SK-N-SH treated with all-trans-retinoic acid at 6 μM for 48 hours (cell line): ENCODE measurements around the gene IQSEC2.

Experiments
- ARNTL ChIP-seq: fragments of 450-650 bp; formaldehyde crosslinking; IDR thresholded peaks from 2 replicates; pipeline ENCODE4 v1.5.0; 2020; ENCODE audit warnings: low read depth, mild to moderate bottlenecking, moderate library complexity, borderline replicate concordance
- GLIS3 ChIP-seq: fragments of 250-450 bp; sonication (Bioruptor Pico); IDR thresholded peaks from 2 replicates; pipeline ENCODE4 v1.5.0; 2020; ENCODE audit warnings: mild to moderate bottlenecking, moderate library complexity
- ISL1 ChIP-seq: fragments of 250-450 bp; sonication (Bioruptor Pico); IDR thresholded peaks from 2 replicates; pipeline ENCODE4 v2.1.2; 2022; ENCODE audit warnings: mild to moderate bottlenecking, moderate library complexity
- ZFP3 ChIP-seq: fragments of 250-450 bp; sonication (Bioruptor Pico); IDR thresholded peaks from 2 replicates; pipeline ENCODE4 v1.5.0; 2020; ENCODE audit warnings: mild to moderate bottlenecking, moderate library complexity
- ZFP30 ChIP-seq: fragments of 450-650 bp; formaldehyde crosslinking; IDR thresholded peaks from 2 replicates; pipeline ENCODE4 v1.5.0; 2022; ENCODE audit warnings: mild to moderate bottlenecking, moderate library complexity
- TF ChIP-seq, protein P1 (sequence below): fragments of 250-450 bp; sonication (Bioruptor Pico); IDR thresholded peaks from 2 replicates; pipeline ENCODE4 v1.8.0; 2020; ENCODE audit warnings: mild to moderate bottlenecking, moderate library complexity, borderline replicate concordance
- TF ChIP-seq, protein P2 (sequence below): fragments of 250-450 bp; sonication (Bioruptor Pico); IDR thresholded peaks from 2 replicates; pipeline ENCODE4 v1.5.0; 2020; ENCODE audit warnings: mild to moderate bottlenecking, moderate library complexity

DNA sequence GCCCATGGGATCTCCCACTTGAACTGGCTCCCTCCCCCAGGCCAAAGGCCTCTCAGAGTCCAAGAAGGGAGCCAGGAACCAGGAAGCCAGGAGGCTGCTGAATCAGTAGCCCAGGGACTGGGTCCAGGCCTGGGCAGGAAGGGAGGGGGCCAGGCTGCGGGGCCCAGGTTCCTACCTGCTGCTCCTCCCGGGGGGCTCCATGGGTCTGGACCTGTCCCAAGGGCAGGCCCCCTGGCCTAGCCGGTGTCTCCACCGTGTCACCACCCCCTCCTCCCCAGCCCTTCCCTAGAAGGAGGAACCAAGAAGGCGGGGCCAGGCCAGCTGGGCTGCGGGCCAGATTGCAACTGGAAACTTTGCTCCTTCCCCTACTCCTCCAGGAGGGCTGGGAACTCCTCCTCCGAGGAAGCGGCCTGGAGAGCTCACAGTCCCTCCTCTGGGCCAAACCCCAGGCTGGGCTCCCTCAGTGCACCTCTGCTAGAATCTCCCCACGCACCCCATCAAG is at the start of gene IQSEC2:
- TF ChIP-seq ZFP30 (CRISPR knock-in tag): no peak
- no peak for TF ChIP-seq GLIS3
- TF ChIP-seq, protein P1, sequence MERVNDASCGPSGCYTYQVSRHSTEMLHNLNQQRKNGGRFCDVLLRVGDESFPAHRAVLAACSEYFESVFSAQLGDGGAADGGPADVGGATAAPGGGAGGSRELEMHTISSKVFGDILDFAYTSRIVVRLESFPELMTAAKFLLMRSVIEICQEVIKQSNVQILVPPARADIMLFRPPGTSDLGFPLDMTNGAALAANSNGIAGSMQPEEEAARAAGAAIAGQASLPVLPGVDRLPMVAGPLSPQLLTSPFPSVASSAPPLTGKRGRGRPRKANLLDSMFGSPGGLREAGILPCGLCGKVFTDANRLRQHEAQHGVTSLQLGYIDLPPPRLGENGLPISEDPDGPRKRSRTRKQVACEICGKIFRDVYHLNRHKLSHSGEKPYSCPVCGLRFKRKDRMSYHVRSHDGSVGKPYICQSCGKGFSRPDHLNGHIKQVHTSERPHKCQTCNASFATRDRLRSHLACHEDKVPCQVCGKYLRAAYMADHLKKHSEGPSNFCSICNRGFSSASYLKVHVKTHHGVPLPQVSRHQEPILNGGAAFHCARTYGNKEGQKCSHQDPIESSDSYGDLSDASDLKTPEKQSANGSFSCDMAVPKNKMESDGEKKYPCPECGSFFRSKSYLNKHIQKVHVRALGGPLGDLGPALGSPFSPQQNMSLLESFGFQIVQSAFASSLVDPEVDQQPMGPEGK (CRISPR knock-in tag): no peak
- no peak for TF ChIP-seq ZFP3
- TF ChIP-seq, protein P2, sequence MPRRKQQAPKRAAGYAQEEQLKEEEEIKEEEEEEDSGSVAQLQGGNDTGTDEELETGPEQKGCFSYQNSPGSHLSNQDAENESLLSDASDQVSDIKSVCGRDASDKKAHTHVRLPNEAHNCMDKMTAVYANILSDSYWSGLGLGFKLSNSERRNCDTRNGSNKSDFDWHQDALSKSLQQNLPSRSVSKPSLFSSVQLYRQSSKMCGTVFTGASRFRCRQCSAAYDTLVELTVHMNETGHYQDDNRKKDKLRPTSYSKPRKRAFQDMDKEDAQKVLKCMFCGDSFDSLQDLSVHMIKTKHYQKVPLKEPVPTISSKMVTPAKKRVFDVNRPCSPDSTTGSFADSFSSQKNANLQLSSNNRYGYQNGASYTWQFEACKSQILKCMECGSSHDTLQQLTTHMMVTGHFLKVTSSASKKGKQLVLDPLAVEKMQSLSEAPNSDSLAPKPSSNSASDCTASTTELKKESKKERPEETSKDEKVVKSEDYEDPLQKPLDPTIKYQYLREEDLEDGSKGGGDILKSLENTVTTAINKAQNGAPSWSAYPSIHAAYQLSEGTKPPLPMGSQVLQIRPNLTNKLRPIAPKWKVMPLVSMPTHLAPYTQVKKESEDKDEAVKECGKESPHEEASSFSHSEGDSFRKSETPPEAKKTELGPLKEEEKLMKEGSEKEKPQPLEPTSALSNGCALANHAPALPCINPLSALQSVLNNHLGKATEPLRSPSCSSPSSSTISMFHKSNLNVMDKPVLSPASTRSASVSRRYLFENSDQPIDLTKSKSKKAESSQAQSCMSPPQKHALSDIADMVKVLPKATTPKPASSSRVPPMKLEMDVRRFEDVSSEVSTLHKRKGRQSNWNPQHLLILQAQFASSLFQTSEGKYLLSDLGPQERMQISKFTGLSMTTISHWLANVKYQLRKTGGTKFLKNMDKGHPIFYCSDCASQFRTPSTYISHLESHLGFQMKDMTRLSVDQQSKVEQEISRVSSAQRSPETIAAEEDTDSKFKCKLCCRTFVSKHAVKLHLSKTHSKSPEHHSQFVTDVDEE: no peak
- TF ChIP-seq ARNTL: no peak
- TF ChIP-seq ISL1 (CRISPR knock-in tag): no peak
